DOHH2 (cell line): Measurements from ENCODE around the gene OPTC.

Source experiments
- H3F3A ChIP-seq: fragments of 200-600 bp; sonication (generic), shearing (Covaris generic); 2 replicates; pipeline ENCODE4 v1.6.0; 2016; ENCODE audit warnings: antibody characterized with exemption, mild to moderate bottlenecking; ENCODE audit not compliant: control insufficient read depth, insufficient read depth
- H3K27ac ChIP-seq: fragments of 200-600 bp; sonication (generic); 2 replicates; pipeline ENCODE4 v1.5.1; 2014; ENCODE audit warnings: low read depth, mild to moderate bottlenecking, low read length, moderate library complexity
- H3K27me3 ChIP-seq: fragments of 200-600 bp; sonication (generic); 2 replicates; pipeline ENCODE4 v1.6.1; 2014; ENCODE audit warnings: mild to moderate bottlenecking, low read length, mixed read lengths; ENCODE audit not compliant: control insufficient read depth
- H3K36me3 ChIP-seq: fragments of 200-600 bp; sonication (generic); 2 replicates; pipeline ENCODE4 v1.6.1; 2014; ENCODE audit warnings: mild to moderate bottlenecking, low read length, moderate library complexity, mixed read lengths; ENCODE audit not compliant: control insufficient read depth
- H3K4me1 ChIP-seq: fragments of 200-600 bp; sonication (generic); 2 replicates; pipeline ENCODE4 v1.6.1; 2014; ENCODE audit warnings: mild to moderate bottlenecking, low read length, mixed read lengths; ENCODE audit not compliant: control insufficient read depth
- H3K4me2 ChIP-seq: fragments of 200-600 bp; sonication (generic); 2 replicates; pipeline ENCODE4 v1.6.0; 2014; ENCODE audit warnings: mild to moderate bottlenecking, low read length, moderate library complexity
- H3K4me3 ChIP-seq: fragments of 200-600 bp; sonication (generic); 2 replicates; pipeline ENCODE4 v1.5.1; 2014; ENCODE audit warnings: mild to moderate bottlenecking, low read length, mixed read lengths
- H3K79me2 ChIP-seq: fragments of 200-600 bp; sonication (generic); 2 replicates; pipeline ENCODE4 v1.6.1; 2014; ENCODE audit warnings: mild to moderate bottlenecking, low read length, mixed read lengths; ENCODE audit not compliant: control insufficient read depth
- H3K9me2 ChIP-seq: fragments of 200-600 bp; sonication (generic); replicated peaks from 2 replicates; pipeline ENCODE4 v1.6.1; 2014; ENCODE audit warnings: mild to moderate bottlenecking, low read length, mixed read lengths; ENCODE audit not compliant: control insufficient read depth
- H3K9me3 ChIP-seq: fragments of 200-600 bp; sonication (generic); 2 replicates; pipeline ENCODE4 v1.6.1; 2014; ENCODE audit warnings: antibody characterized with exemption, low read length, mixed read lengths; ENCODE audit not compliant: control insufficient read depth, insufficient read depth
- H4K20me1 ChIP-seq: fragments of 200-600 bp; sonication (generic); 2 replicates; pipeline ENCODE4 v1.6.0; 2014; ENCODE audit warnings: low read depth, mild to moderate bottlenecking, antibody characterized with exemption, low read length, moderate library complexity; ENCODE audit not compliant: control insufficient read depth, insufficient read depth
- CTCF ChIP-seq: fragments of 200-600 bp; sonication (generic); IDR thresholded peaks from one replicate; pipeline ENCODE4 v1.5.1; 2014; ENCODE audit warnings: antibody characterized with exemption, mild to moderate bottlenecking, low read depth, low read length; ENCODE audit not compliant: poor library complexity, severe bottlenecking
- EZH2phosphoT487 ChIP-seq: fragments of 200-600 bp; sonication (generic); IDR thresholded peaks from 2 replicates; pipeline ENCODE4 v1.6.1; 2017; ENCODE audit warnings: borderline replicate concordance, mild to moderate bottlenecking, antibody characterized with exemption, low read length, moderate library complexity, mixed read lengths

OPTC gene

GRCh38 chr1:203537806-203538464 lies 44.0 kb downstream of the OPTC start:
- Histone ChIP-seq H3K27ac (no peak overlapping the region), H3F3A (no peaks in the 10 kb centered on the region), H3K27me3 (peaks cover 23% of the 10 kb centered on the region), H3K36me3 (no peaks in the 10 kb centered on the region), H3K9me3 (no peaks in the 10 kb centered on the region), H3K9me2 (no peaks in the 10 kb centered on the region), H4K20me1 (no peaks in the 10 kb centered on the region), H3K4me2 (no peak overlapping the region), H3K4me3 (no peak overlapping the region), H3K4me1 (no peaks in the 10 kb centered on the region), H3K79me2 (no peaks in the 10 kb centered on the region)
- TF ChIP-seq CTCF, result no peak

- Histone ChIP-seq H4K20me1 (no peaks in the 10 kb centered on the region), H3K9me2 (no peaks in the 10 kb centered on the region), H3K27ac (no peak overlapping the region), H3K4me1 (no peaks in the 10 kb centered on the region), H3K9me3 (no peaks in the 10 kb centered on the region), H3K27me3 (peaks cover 23% of the 10 kb centered on the region), H3K79me2 (no peaks in the 10 kb centered on the region), H3K36me3 (no peaks in the 10 kb centered on the region), H3K4me3 (no peak overlapping the region), H3K4me2 (no peak overlapping the region), H3F3A (no peaks in the 10 kb centered on the region)
- TF ChIP-seq CTCF (no peak), EZH2phosphoT487 (no peak)
These were observed 44.8 kb downstream of the OPTC start for GRCh38 chr1:203538726-203539125.

- Histone ChIP-seq H3K9me3 (no peaks in the 10 kb centered on the region), H3K27ac (no peak overlapping the region), H3K4me3 (no peak overlapping the region), H4K20me1 (no peaks in the 10 kb centered on the region), H3K4me2 (no peak overlapping the region), H3K4me1 (no peaks in the 10 kb centered on the region), H3F3A (no peaks in the 10 kb centered on the region), H3K9me2 (no peaks in the 10 kb centered on the region), H3K79me2 (no peaks in the 10 kb centered on the region), H3K36me3 (no peaks in the 10 kb centered on the region), H3K27me3 (peaks cover 23% of the 10 kb centered on the region)
- no peak for TF ChIP-seq CTCF
- no peak for TF ChIP-seq EZH2phosphoT487
These were observed 46.0 kb downstream of the OPTC start for GRCh38 chr1:203539831-203540546.
